HG02981 (cell line): ENCODE data around the gene MB21D2.

ENCODE experiments used
- ATAC-seq: cut with Tn5 transposase; IDR thresholded peaks from one replicate; pipeline ENCODE4 v1.9.1; 2021; ENCODE audit warnings: mild to moderate bottlenecking, moderate library complexity; ENCODE audit not compliant: unreplicated experiment

MB21D2 gene

GRCh38 chr3:192923731-192924130 lies 6.1 kb upstream of the MB21D2 start:
- ATAC-seq, result no peak

GRCh38 chr3:192921793-192922192 lies 4.1 kb upstream of the MB21D2 start:
- ATAC-seq, result no peak

GRCh38 chr3:192920411-192920810 lies 2.8 kb upstream of the MB21D2 start:
- no peak for ATAC-seq

GRCh38 chr3:192919901-192920300 lies 2.2 kb upstream of the MB21D2 start:
- ATAC-seq, result no peak

GRCh38 chr3:192918275-192918588 lies 576 bp upstream of the MB21D2 start:
- ATAC-seq, result no peak

- ATAC-seq, result peak; percentile 35
Observed at GRCh38 chr3:192917028-192917403, 640 bp downstream of the MB21D2 start.

GRCh38 chr3:192916371-192917027 lies 1.2 kb downstream of the MB21D2 start:
- no peak for ATAC-seq

GRCh38 chr3:192915722-192916121 lies 1.9 kb downstream of the MB21D2 start:
- ATAC-seq, result no peak

- ATAC-seq, result no peak
Observed at GRCh38 chr3:192915304-192915703, 2.4 kb downstream of the MB21D2 start.

GRCh38 chr3:192914848-192915247 lies 2.8 kb downstream of the MB21D2 start:
- ATAC-seq, result no peak

- no peak for ATAC-seq
Observed at GRCh38 chr3:192913540-192913939, 4.1 kb downstream of the MB21D2 start.

GRCh38 chr3:192911293-192911692 lies 6.4 kb downstream of the MB21D2 start:
- no peak for ATAC-seq

- no peak for ATAC-seq
Observed at GRCh38 chr3:192907784-192908183, 9.9 kb downstream of the MB21D2 start.

- no peak for ATAC-seq
Observed at GRCh38 chr3:192906940-192907339, 10.7 kb downstream of the MB21D2 start.

GRCh38 chr3:192905980-192906678 lies 11.5 kb downstream of the MB21D2 start:
- ATAC-seq, result no peak

GRCh38 chr3:192904632-192905289 lies 12.9 kb downstream of the MB21D2 start:
- ATAC-seq, result no peak

- no peak for ATAC-seq
Observed at GRCh38 chr3:192902549-192902948, 15.1 kb downstream of the MB21D2 start.

- ATAC-seq, result no peak
Observed at GRCh38 chr3:192901435-192901834, 16.2 kb downstream of the MB21D2 start.

GRCh38 chr3:192899540-192899982 lies 18.1 kb downstream of the MB21D2 start:
- ATAC-seq, result no peak

- ATAC-seq, result no peak
Observed at GRCh38 chr3:192897005-192897404, 20.7 kb downstream of the MB21D2 start.

- no peak for ATAC-seq
Observed at GRCh38 chr3:192896208-192896607, 21.4 kb downstream of the MB21D2 start.

GRCh38 chr3:192894676-192895075 lies 23.0 kb downstream of the MB21D2 start:
- no peak for ATAC-seq
